HCT116 (cell line): ENCODE measurements around the gene PRICKLE1. TPM values are rescaled to one million over a fixed set of nuclear protein-coding genes. Genes with fewer than 3 reads are reported as not detected.

ENCODE experiments used
- ATAC-seq: fragments of 200-7000 bp; cut with Tn5 transposase; 2 replicates; pipeline ENCODE4 v1.9.1; 2020; ENCODE audit warnings: mild to moderate bottlenecking, moderate library complexity
- BruUV-seq: library from RNA; stranded (reverse); fragments of 400-500 nt; replicated peaks from 2 replicates; lab custom pipeline; 2021; lab: Mats Ljungman, UMichigan
- CTCF ChIA-PET: fragments of 300-600 bp; sonication (Branson Sonifier 250); formaldehyde crosslinking; loops from one replicate; lab custom pipeline; 2021; ENCODE audit warnings: antibody characterized with exemption; lab: Charles Lee
- POLR2A ChIA-PET: fragments of 300-600, 350-600 bp; sonication (Branson Sonifier 250); formaldehyde crosslinking; loops from one replicate; lab custom pipeline; 2021; ENCODE audit warnings: antibody characterized with exemption; lab: Charles Lee
- RAD21 ChIA-PET, 2 experiments: fragments of 300-600 bp; sonication (Branson Sonifier 250); formaldehyde crosslinking; loops; one replicate each; lab custom pipeline; 2023; ENCODE audit warnings: low total read pairs in 2 of 2; ENCODE audit not compliant: uncharacterized antibody in 2 of 2, unreplicated experiment in 2 of 2, low non-redundant PET in 1 of 2; lab: Charles Lee
- DNase-seq: peaks from one replicate; pipeline ENCODE4 v3.0.0-alpha.2; 2010; ENCODE audit warnings: low read depth, low spot score
- H2AFZ ChIP-seq: fragments of 200-600 bp; shearing (Covaris generic), sonication (generic); 2 replicates; pipeline ENCODE4 v1.6.1; 2017; ENCODE audit warnings: low read depth, mixed run types, mixed read lengths, antibody characterized with exemption, low read length; ENCODE audit not compliant: poor library complexity, severe bottlenecking
- H3K27ac ChIP-seq: 2 replicates; pipeline ENCODE4 v1.5.1; 2012; ENCODE audit warnings: low read depth, low read length
- H3K27me3 ChIP-seq: fragments of 200-600 bp; sonication (generic); 2 replicates; pipeline ENCODE4 v1.6.1; 2016; ENCODE audit warnings: mixed run types, low read length, mixed read lengths; ENCODE audit not compliant: insufficient read depth
- H3K36me3 ChIP-seq, 2 experiments: fragments of 200-500 bp in 1 of 2; fragments of 200-600 bp in 1 of 2; sonication (Bioruptor generic) in 1 of 2; sonication (generic) in 1 of 2; 2 replicates each; pipeline versions ENCODE4 v1.5.1 to v1.6.1; 2014 to 2016; ENCODE audit warnings: low read length in 2 of 2, inconsistent platforms in 1 of 2, mixed read lengths in 1 of 2, mixed run types in 1 of 2; ENCODE audit not compliant: insufficient read depth in 2 of 2, control insufficient read depth in 1 of 2
- H3K4me1 ChIP-seq, 2 experiments: fragments of 200-600 bp in 1 of 2; sonication (generic) in 1 of 2; 2 replicates each; pipeline versions ENCODE4 v1.5.1 to v1.6.1; 2012 to 2017; ENCODE audit warnings: low read length in 2 of 2, inconsistent platforms in 1 of 2, mild to moderate bottlenecking in 1 of 2, mixed read lengths in 1 of 2, mixed run types in 1 of 2, moderate library complexity in 1 of 2; ENCODE audit not compliant: insufficient read depth in 2 of 2, control insufficient read depth in 1 of 2
- H3K4me2 ChIP-seq: fragments of 200-600 bp; sonication (generic); 2 replicates; pipeline ENCODE4 v1.6.1; 2017; ENCODE audit warnings: mixed run types, low read length, mixed read lengths
- H3K4me3 ChIP-seq, 2 experiments: fragments of 200-600 bp in 1 of 2; sonication (generic) in 1 of 2; replicated peaks in 1 of 2; 2 replicates each; pipeline ENCODE4 v1.5.1; 2011 to 2016; ENCODE audit warnings: low read length in 2 of 2, control low read depth in 1 of 2, low read depth in 1 of 2, mild to moderate bottlenecking in 1 of 2, mixed read lengths in 1 of 2, mixed run types in 1 of 2
- H3K79me2 ChIP-seq: fragments of 200-600 bp; sonication (generic); 2 replicates; pipeline ENCODE4 v1.6.1; 2017; ENCODE audit warnings: mild to moderate bottlenecking, mixed run types, low read length, moderate library complexity, mixed read lengths; ENCODE audit not compliant: insufficient read depth
- H3K9ac ChIP-seq: fragments of 200-600 bp; sonication (generic); 2 replicates; pipeline ENCODE4 v1.6.1; 2016; ENCODE audit warnings: low read length, mixed read lengths
- H3K9me2 ChIP-seq: fragments of 200-600 bp; sonication (generic), shearing (Covaris generic); 2 replicates; pipeline ENCODE4 v1.6.1; 2017; ENCODE audit warnings: mixed run types, mild to moderate bottlenecking, moderate library complexity; ENCODE audit not compliant: insufficient read depth
- H3K9me3 ChIP-seq, 2 experiments: fragments of 200-500 bp in 1 of 2; fragments of 200-600 bp in 1 of 2; sonication (Bioruptor generic) in 1 of 2; sonication (generic) in 1 of 2; 2 replicates each; pipeline ENCODE4 v1.6.1; 2014 to 2017; ENCODE audit warnings: low read length in 2 of 2, mixed read lengths in 2 of 2, inconsistent platforms in 1 of 2, low read depth in 1 of 2, mild to moderate bottlenecking in 1 of 2, mixed run types in 1 of 2, moderate library complexity in 1 of 2; ENCODE audit not compliant: control insufficient read depth in 1 of 2, insufficient read depth in 1 of 2
- H4K20me1 ChIP-seq: fragments of 200-600 bp; sonication (generic), shearing (Covaris generic); 2 replicates; pipeline ENCODE4 v1.6.1; 2017; ENCODE audit warnings: mixed run types, mild to moderate bottlenecking, moderate library complexity; ENCODE audit not compliant: insufficient read depth
- ATF3 ChIP-seq: IDR thresholded peaks from 2 replicates; pipeline ENCODE4 v1.6.1; 2012
- CBX3 ChIP-seq: IDR thresholded peaks from 2 replicates; pipeline ENCODE4 v1.6.1; 2012; ENCODE audit warnings: low read depth
- CEBPB ChIP-seq: IDR thresholded peaks from 2 replicates; pipeline ENCODE4 v1.6.1; 2012; ENCODE audit warnings: low read depth
- EZH2 ChIP-seq: fragments of 200-600 bp; sonication (generic); IDR thresholded peaks from 2 replicates; pipeline ENCODE4 v1.6.1; 2017; ENCODE audit warnings: antibody characterized with exemption, mixed run types
- POLR2A ChIP-seq: IDR thresholded peaks from 2 replicates; pipeline ENCODE4 v1.7.0; 2011; ENCODE audit warnings: borderline replicate concordance; ENCODE audit not compliant: insufficient read depth, insufficient read length; ENCODE audit errors: extremely low read depth
- POLR2AphosphoS5 ChIP-seq: IDR thresholded peaks from 2 replicates; pipeline ENCODE4 v1.6.1; 2011; ENCODE audit warnings: mild to moderate bottlenecking, low read depth, low read length, moderate library complexity
- RAD21 ChIP-seq: IDR thresholded peaks from 2 replicates; pipeline ENCODE4 v1.6.1; 2012; ENCODE audit warnings: low read depth, mild to moderate bottlenecking
- REST ChIP-seq: IDR thresholded peaks from 2 replicates; pipeline ENCODE4 v1.6.1; 2012; ENCODE audit warnings: low read depth
- SIN3A ChIP-seq: IDR thresholded peaks from 2 replicates; pipeline ENCODE4 v1.6.1; 2012; ENCODE audit warnings: low read depth
- SRF ChIP-seq: IDR thresholded peaks from 2 replicates; pipeline ENCODE4 v1.6.1; 2012; ENCODE audit warnings: low read depth
- TCF7L2 ChIP-seq: IDR thresholded peaks from 2 replicates; pipeline ENCODE4 v1.7.0; 2011; ENCODE audit warnings: borderline replicate concordance, inconsistent platforms; ENCODE audit not compliant: insufficient read depth, insufficient read length; ENCODE audit errors: extremely low read depth
- YY1 ChIP-seq: IDR thresholded peaks from 2 replicates; pipeline ENCODE4 v1.6.1; 2011; ENCODE audit warnings: low read length, low read depth, moderate library complexity, mild to moderate bottlenecking; ENCODE audit not compliant: insufficient replicate concordance; ENCODE audit errors: extremely low read depth
- ZNF274 ChIP-seq: fragments of 200-500 bp; sonication (Bioruptor generic); IDR thresholded peaks from 2 replicates; pipeline ENCODE4 v1.6.1; 2014; ENCODE audit warnings: mild to moderate bottlenecking, low read depth, low read length, inconsistent platforms
- intact Hi-C: fragments of 100-400 bp; cut with micrococcal nuclease; formaldehyde crosslinking; loops from 2 replicates; pipeline ENCODE4 v1.10.0; 2022
- total RNA-seq: library from RNA; stranded (reverse); gene quantifications from one replicate; pipeline ENCODE4 v1.2.1, GENCODE V29; 2021; ENCODE audit not compliant: unreplicated experiment
- TF ChIP-seq, protein P1 (sequence below): IDR thresholded peaks from 2 replicates; pipeline ENCODE4 v1.6.1; 2011; ENCODE audit warnings: mild to moderate bottlenecking, low read length, moderate library complexity; ENCODE audit not compliant: insufficient replicate concordance; ENCODE audit errors: extremely low read depth
- TF ChIP-seq, protein P2 (sequence below), 3 experiments: fragments of 200-600 bp in 1 of 3; sonication (generic) in 1 of 3; IDR thresholded peaks in 2 of 3; conservative IDR thresholded peaks in 1 of 3; 2 replicates each; pipeline ENCODE4 v1.5.1; 2012 to 2017; ENCODE audit warnings: low read depth in 2 of 3, low read length in 2 of 3, antibody characterized with exemption in 1 of 3, borderline replicate concordance in 1 of 3, control low read depth in 1 of 3, mild to moderate bottlenecking in 1 of 3, mixed read lengths in 1 of 3, mixed run types in 1 of 3, moderate library complexity in 1 of 3; ENCODE audit not compliant: insufficient read depth in 1 of 3

PRICKLE1 gene
- total RNA-seq, 1 experiment from 2014 or later: 1.3 TPM

GRCh38 chr12:42448841-42449240, 140.7 kb downstream of the PRICKLE1 start:
- intact Hi-C loops: no loop called here
- Histone ChIP-seq H3K4me3 (no peak overlapping the region), H3K9ac (no peak overlapping the region), H3K36me3 (peaks cover 0 to 4% of the 10 kb centered on the region in 2 experiments; a peak in 1 of 4 replicates), H3K4me2 (no peak overlapping the region), H3K9me3 (no peaks in the 10 kb centered on the region), H4K20me1 (no peaks in the 10 kb centered on the region)
- CTCF ChIA-PET: no interaction called here
- POLR2A ChIA-PET: no interaction called here
- BruUV-seq: no TSS peak
- TF ChIP-seq, protein P1, sequence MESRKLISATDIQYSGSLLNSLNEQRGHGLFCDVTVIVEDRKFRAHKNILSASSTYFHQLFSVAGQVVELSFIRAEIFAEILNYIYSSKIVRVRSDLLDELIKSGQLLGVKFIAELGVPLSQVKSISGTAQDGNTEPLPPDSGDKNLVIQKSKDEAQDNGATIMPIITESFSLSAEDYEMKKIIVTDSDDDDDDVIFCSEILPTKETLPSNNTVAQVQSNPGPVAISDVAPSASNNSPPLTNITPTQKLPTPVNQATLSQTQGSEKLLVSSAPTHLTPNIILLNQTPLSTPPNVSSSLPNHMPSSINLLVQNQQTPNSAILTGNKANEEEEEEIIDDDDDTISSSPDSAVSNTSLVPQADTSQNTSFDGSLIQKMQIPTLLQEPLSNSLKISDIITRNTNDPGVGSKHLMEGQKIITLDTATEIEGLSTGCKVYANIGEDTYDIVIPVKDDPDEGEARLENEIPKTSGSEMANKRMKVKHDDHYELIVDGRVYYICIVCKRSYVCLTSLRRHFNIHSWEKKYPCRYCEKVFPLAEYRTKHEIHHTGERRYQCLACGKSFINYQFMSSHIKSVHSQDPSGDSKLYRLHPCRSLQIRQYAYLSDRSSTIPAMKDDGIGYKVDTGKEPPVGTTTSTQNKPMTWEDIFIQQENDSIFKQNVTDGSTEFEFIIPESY: no peak
- no peak for TF ChIP-seq SRF
- no peak for TF ChIP-seq REST
- no peak for TF ChIP-seq ATF3
- TF ChIP-seq EZH2: no peak
- no peak for TF ChIP-seq CBX3
- no peak for TF ChIP-seq SIN3A
- TF ChIP-seq, protein P2, sequence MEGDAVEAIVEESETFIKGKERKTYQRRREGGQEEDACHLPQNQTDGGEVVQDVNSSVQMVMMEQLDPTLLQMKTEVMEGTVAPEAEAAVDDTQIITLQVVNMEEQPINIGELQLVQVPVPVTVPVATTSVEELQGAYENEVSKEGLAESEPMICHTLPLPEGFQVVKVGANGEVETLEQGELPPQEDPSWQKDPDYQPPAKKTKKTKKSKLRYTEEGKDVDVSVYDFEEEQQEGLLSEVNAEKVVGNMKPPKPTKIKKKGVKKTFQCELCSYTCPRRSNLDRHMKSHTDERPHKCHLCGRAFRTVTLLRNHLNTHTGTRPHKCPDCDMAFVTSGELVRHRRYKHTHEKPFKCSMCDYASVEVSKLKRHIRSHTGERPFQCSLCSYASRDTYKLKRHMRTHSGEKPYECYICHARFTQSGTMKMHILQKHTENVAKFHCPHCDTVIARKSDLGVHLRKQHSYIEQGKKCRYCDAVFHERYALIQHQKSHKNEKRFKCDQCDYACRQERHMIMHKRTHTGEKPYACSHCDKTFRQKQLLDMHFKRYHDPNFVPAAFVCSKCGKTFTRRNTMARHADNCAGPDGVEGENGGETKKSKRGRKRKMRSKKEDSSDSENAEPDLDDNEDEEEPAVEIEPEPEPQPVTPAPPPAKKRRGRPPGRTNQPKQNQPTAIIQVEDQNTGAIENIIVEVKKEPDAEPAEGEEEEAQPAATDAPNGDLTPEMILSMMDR (IDR thresholded peaks at IDR 0.05 in 2 of 3, conservative IDR thresholded peaks at IDR 0.05 in 1 of 3; ENCODE audit: borderline replicate concordance in 1 of 3, insufficient read depth in 1 of 3, low read depth in 2 of 3, low read length in 2 of 3): no peak
- no peak for TF ChIP-seq POLR2AphosphoS5
- TF ChIP-seq ZNF274: no peak
- TF ChIP-seq CEBPB: no peak
- TF ChIP-seq RAD21: no peak
- TF ChIP-seq POLR2A: no peak
- TF ChIP-seq YY1: no peak
- no peak for TF ChIP-seq TCF7L2
- TF ChIP-seq, all 23 proteins: peak for 0
- H2AFZ ChIP-seq: no peak overlapping the region
- DNase-seq (no peak), ATAC-seq (no peak)
- H3K27ac ChIP-seq: no peak overlapping the region
- H3K9me2 ChIP-seq: no peaks in the 10 kb centered on the region
- RAD21 ChIA-PET: no interaction called here
- H3K79me2 ChIP-seq: no peaks in the 10 kb centered on the region
- H3K27me3 ChIP-seq: no peaks in the 10 kb centered on the region
- H3K4me1 ChIP-seq: no peaks in the 10 kb centered on the region
